Skin epidermis (tissue), 12 donors: Measurements from ENCODE around the gene SPAG9.
"Not testable (repeated sequence)": the region's sequence is repeated elsewhere in the genome, so short reads cannot be mapped to it uniquely, and the experiment has no call there.

Source experiments
- H3K27ac ChIP-seq, 21 experiments: fragments of 200-600 bp; sonication (generic) in 11 of 21; one replicate each; pipeline ENCODE4 v1.5.0; 2020; ENCODE audit warnings: mild to moderate bottlenecking in 3 of 21, inconsistent platforms in 2 of 21, moderate library complexity in 2 of 21
- H3K4me3 ChIP-seq, 7 experiments: fragments of 200-600 bp; sonication (generic) in 2 of 7; one replicate each; pipeline ENCODE4 v1.5.0; 2020; ENCODE audit warnings: inconsistent platforms in 2 of 7, mild to moderate bottlenecking in 2 of 7, moderate library complexity in 1 of 7

SPAG9 gene

DNA sequence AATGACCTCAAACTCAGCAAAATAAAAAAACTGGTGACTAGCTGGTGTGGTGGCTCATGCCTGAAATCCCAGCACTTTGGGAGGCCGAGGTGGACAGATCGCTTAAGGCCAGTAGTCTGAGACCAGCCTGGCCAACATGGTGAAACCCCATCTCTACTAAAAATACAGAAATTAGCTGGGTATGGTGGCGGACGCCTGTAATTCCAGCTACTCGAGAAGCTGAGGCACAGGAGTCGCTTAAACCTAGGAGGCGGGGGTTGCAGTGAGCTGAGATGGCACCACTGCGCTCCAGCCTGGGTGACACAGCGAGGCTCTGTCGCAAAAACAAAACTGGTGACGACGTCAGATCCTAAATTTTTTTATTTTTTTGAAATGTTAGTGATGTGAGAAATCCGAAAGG, 172.0 kb downstream of the SPAG9 start:
- Histone ChIP-seq H3K27ac (peak overlapping the region in 10 of 21 experiments; percentile 71 to 93 (median 84)), H3K4me3 (no peak overlapping the region)

GRCh38 chr17:50947782-50948543, 172.7 kb downstream of the SPAG9 start:
- peak overlapping the region in 8 of 21 experiments; percentile 11 to 92 (median 36) for H3K27ac ChIP-seq
- H3K4me3 ChIP-seq: no peak overlapping the region

DNA sequence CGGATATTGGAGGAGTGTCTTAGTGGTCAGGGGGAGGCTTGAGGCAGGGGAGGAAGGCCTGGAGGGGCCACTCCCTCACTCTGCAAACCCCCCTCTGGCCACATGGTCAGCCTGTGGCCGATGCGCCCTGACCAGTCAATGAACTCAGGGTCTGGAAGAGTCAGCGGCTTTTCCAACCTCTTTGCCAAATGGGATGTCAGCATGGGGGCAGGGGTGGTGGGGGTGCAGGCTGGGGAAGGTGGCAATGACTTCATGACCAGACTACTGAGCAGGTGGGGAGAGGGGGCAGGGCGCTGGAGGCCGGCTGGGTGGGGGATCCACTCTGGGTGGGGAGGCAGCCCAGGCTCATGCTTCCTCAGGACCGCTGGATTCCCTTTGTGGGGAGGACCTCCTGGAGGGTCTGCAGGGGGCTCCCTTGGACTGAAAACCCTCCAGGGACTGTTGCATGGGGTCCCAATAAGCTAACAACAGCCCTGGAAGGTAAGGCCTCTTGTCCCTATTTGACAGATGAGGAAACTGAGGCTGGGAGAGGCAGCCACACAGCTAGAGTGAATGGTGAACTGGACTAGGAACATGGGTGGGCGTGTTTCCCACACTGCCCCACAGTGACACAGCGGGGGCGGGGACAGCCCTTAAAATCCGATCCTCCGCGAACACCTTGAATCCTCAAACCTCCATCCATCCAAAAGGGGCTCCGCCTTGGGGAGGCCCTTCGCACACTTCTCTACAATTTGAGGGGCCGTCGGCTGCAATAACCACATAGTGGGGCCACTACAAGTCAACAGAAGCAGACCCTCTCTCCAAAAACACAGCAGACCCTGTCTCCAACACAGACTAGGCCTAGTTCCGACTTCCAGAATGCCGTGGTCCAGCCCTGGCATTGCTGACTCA, 173.5 kb downstream of the SPAG9 start:
- no peak overlapping the region for H3K4me3 ChIP-seq
- H3K27ac ChIP-seq: peak overlapping the region in 5 of 21 experiments; percentile 11 to 45 (median 35)

GRCh38 chr17:50946223-50946890, 174.3 kb downstream of the SPAG9 start:
- Histone ChIP-seq H3K27ac (peak overlapping the region in 1 of 21 experiments; percentile 37), H3K4me3 (no peak overlapping the region)

DNA sequence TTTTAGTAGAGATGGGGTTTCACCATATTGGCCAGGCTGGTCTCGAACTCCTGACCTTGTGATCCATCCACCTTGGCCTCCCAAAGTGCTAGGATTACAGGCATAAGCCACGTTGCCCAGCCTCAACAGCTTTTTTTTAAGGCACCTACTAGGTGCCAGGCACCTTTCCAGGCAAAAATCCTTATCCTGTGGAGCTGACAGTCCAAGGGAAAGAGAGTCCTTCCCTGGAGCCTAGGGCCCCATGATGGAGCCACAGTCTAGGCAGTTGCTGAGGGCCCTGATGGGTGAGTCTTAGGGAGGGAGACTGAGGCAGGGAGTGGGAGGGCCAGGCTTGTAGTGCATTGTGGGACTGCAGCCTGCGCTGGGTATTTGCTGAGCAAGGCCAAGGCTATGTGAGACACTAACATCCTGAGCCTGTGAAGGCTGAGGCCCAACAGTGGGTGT, 174.9 kb downstream of the SPAG9 start:
- H3K4me3 ChIP-seq: no peak overlapping the region
- H3K27ac ChIP-seq: no peak overlapping the region

DNA sequence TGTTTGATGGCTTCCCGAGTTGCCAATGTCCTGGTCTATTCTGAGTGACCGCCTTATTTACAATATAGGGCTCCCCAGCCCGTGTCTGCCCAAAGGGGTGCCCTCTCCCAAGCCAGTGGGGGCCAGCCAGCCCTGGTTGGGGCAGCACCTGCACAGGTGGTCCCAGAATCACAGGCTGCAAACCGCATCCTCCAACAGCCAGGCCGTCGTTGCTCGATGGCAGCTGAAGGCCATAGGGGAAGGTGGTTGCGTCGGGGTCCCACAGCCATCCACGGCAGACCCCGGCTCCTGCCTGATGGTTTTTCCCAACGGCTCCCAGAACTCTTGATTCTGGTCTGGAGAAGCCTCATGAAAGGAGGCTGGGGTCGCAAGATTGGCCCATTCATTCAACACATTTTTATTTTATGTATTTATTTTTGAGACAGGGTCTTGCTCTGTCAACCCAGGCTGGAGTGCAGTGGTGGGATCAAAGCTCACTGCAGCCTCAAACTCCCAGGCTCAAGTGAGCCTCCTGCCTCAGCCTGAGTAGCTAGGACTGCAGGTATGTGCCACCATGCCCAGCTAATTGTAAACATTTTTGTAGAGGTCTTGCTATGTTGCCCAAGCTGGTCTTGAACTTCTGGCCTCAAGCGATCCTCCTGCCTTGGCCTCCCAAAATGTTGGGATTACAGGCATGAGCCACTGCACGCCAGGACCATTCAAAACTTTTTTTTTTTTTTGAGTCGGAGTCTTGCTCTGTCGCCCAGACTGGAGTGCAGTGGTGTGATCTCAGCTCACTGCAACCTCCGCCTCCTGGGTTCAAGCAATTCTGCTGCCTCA, 175.6 kb downstream of the SPAG9 start:
- Histone ChIP-seq H3K27ac (peak overlapping the region in 12 of 21 experiments; percentile 38 to 90 (median 79)), H3K4me3 (peak overlapping the region in 6 of 7 experiments; percentile 28 to 48 (median 32))

GRCh38 chr17:50944054-50944901, 176.4 kb downstream of the SPAG9 start:
- Histone ChIP-seq H3K27ac (peak overlapping the region in 19 of 21 experiments; percentile 23 to 90 (median 76)), H3K4me3 (peak overlapping the region; percentile 24 to 48 (median 32))

GRCh38 chr17:50943575-50943933, 177.1 kb downstream of the SPAG9 start:
- peak overlapping the region in 12 of 21 experiments; percentile 27 to 90 (median 80) for H3K27ac ChIP-seq
- H3K4me3 ChIP-seq: no peak overlapping the region

- H3K27ac ChIP-seq, H3K4me3 ChIP-seq: not testable (repeated sequence)
Measured at GRCh38 chr17:50941676-50942048, 179.0 kb downstream of the SPAG9 start.

GRCh38 chr17:50939795-50940684, 180.6 kb downstream of the SPAG9 start:
- Histone ChIP-seq H3K4me3 (no peak overlapping the region), H3K27ac (no peak overlapping the region)

- no peak overlapping the region for H3K27ac ChIP-seq
Measured at GRCh38 chr17:50939542-50939794, 181.2 kb downstream of the SPAG9 start.

DNA sequence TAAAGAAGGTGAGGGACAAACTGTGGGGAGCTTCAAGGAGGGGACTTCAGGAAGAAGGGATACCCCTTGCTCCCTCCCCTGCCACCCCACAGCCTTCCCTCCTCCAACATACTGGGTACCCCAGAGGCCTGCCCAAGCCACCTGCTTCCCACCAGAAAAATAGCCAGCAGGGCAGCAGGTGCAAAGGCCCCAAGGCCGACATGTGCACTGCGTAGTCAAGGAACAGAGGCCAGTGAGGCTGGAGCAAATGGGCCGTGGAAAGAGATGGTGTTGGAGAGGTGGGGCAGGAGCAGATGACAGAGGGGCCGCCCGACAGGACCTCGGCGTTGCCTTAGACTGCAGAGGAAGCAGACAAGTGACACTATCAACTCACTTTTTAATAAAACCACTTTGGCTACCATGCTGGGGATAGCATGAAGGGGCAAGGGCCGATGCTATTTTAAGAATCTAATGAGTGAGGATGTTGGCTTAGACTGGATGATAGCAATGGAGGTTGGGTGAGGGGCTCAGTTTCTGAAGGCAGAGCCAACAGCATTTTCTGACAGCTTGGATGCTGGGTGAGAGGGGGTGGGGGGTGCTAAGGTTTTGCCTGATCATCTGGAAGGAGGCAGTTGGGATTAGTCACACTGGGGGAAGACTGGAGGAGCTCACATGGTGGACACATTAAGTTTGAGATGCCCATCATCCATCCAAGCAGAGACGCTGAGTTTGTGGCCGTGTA, 181.7 kb downstream of the SPAG9 start:
- Histone ChIP-seq H3K4me3 (no peak overlapping the region), H3K27ac (no peak overlapping the region)

More at GRCh38 chr17:50939542-50939794, 181.2 kb downstream of the SPAG9 start:
- no peak overlapping the region for H3K4me3 ChIP-seq

GRCh38 chr17:50935996-50936266, 184.7 kb downstream of the SPAG9 start:
- Histone ChIP-seq H3K27ac (no peak overlapping the region), H3K4me3 (no peak overlapping the region)

GRCh38 chr17:50935221-50935995, 185.3 kb downstream of the SPAG9 start:
- H3K27ac ChIP-seq: peak overlapping the region in 2 of 21 experiments; percentile 19 to 69
- no peak overlapping the region for H3K4me3 ChIP-seq

GRCh38 chr17:50934672-50935220, 185.9 kb downstream of the SPAG9 start:
- Histone ChIP-seq H3K27ac (peak overlapping the region in 2 of 21 experiments; percentile 19 to 69), H3K4me3 (no peak overlapping the region)

DNA sequence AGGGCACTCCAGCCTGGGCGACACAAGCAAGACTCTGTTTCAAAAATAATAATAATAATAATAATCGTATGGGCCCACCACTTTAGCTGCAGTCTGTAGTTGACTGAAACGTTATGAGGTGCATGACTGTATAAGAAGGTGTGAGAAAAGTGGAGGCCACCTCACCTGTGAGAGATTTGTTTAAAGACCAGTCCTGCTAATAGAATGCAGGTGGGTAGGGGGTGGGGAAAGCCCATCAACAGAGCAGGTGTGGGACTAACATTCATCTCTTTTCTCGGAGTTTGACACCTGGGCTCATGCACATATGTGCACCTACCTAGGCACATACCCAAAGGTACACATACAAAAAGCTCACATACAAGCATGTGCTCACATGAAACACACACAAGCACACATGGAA, 186.5 kb downstream of the SPAG9 start:
- H3K27ac ChIP-seq: no peak overlapping the region
- H3K4me3 ChIP-seq: no peak overlapping the region
